HepG2 (cell line): ENCODE measurements around the gene MADD. TPM values are rescaled to one million over a fixed set of nuclear protein-coding genes. Genes with fewer than 3 reads are reported as not detected.

Experiments used
- ATF5 ChIP-seq: sonication (generic); formaldehyde crosslinking; IDR thresholded peaks from 2 replicates; pipeline ENCODE4 v1.4.0; 2020; ENCODE audit warnings: mild to moderate bottlenecking, low read depth, missing genetic modification reagents
- ELF3 ChIP-seq: IDR thresholded peaks from 2 replicates; pipeline ENCODE4 v1.6.1; 2016; ENCODE audit warnings: missing genetic modification reagents, missing compliant biosample characterization
- EZH2 ChIP-seq: conservative IDR thresholded peaks from 2 replicates; pipeline ENCODE4 v1.6.1; 2012; ENCODE audit warnings: mild to moderate bottlenecking, low read depth, low read length, moderate library complexity
- FOXK2 ChIP-seq: fragments of 450-650 bp; IDR thresholded peaks from 2 replicates; pipeline ENCODE4 v1.6.1; 2016
- HDAC1 ChIP-seq: sonication (generic); formaldehyde crosslinking; IDR thresholded peaks from 2 replicates; pipeline ENCODE4 v1.5.1; 2020; ENCODE audit warnings: mild to moderate bottlenecking, missing genetic modification reagents
- MTA1 ChIP-seq: sonication (generic); formaldehyde crosslinking; IDR thresholded peaks from 2 replicates; pipeline ENCODE4 v1.4.0; 2020; ENCODE audit warnings: missing genetic modification reagents, mild to moderate bottlenecking, borderline replicate concordance
- SKIL ChIP-seq: sonication (generic); formaldehyde crosslinking; IDR thresholded peaks from 2 replicates; pipeline ENCODE4 v1.8.0; 2022; ENCODE audit warnings: missing genetic modification reagents, mild to moderate bottlenecking, moderate library complexity, borderline replicate concordance
- SNAPC5 ChIP-seq: sonication (generic); formaldehyde crosslinking; IDR thresholded peaks from 2 replicates; pipeline ENCODE4 v1.8.1; 2023; ENCODE audit warnings: mild to moderate bottlenecking, missing genetic modification reagents, borderline replicate concordance
- SRSF9 ChIP-seq: fragments of 200-400 bp; formaldehyde crosslinking; IDR thresholded peaks from 2 replicates; pipeline ENCODE4 v1.6.1; 2018; ENCODE audit warnings: borderline replicate concordance, mild to moderate bottlenecking, low read depth, low read length; ENCODE audit not compliant: insufficient read depth, poor library complexity, severe bottlenecking
- UBTF ChIP-seq: sonication (generic); formaldehyde crosslinking; IDR thresholded peaks from 2 replicates; pipeline ENCODE4 v1.4.0; 2020; ENCODE audit warnings: mild to moderate bottlenecking, missing genetic modification reagents
- ZBTB26 ChIP-seq: IDR thresholded peaks from 2 replicates; pipeline ENCODE4 v1.6.1; 2016; ENCODE audit warnings: missing compliant biosample characterization, missing genetic modification reagents, borderline replicate concordance
- ZGPAT ChIP-seq: IDR thresholded peaks from 2 replicates; pipeline ENCODE4 v1.6.1; 2016; ENCODE audit warnings: mild to moderate bottlenecking
- ZNF143 ChIP-seq: sonication (generic); formaldehyde crosslinking; IDR thresholded peaks from 2 replicates; pipeline ENCODE4 v1.4.0; 2020; ENCODE audit warnings: missing genetic modification reagents
- ZNF292 ChIP-seq: sonication (generic); formaldehyde crosslinking; IDR thresholded peaks from 2 replicates; pipeline ENCODE4 v1.8.1; 2022; ENCODE audit warnings: mild to moderate bottlenecking, low read depth, missing genetic modification reagents, borderline replicate concordance
- ZNF496 ChIP-seq: sonication (generic); formaldehyde crosslinking; IDR thresholded peaks from 2 replicates; pipeline ENCODE4 v1.8.1; 2023; ENCODE audit warnings: mild to moderate bottlenecking, moderate library complexity, missing genetic modification reagents; ENCODE audit not compliant: insufficient replicate concordance
- ZNF567 ChIP-seq: sonication (generic); formaldehyde crosslinking; IDR thresholded peaks from 2 replicates; pipeline ENCODE4 v1.8.1; 2023; ENCODE audit warnings: mild to moderate bottlenecking, missing genetic modification reagents, borderline replicate concordance
- ZNF576 ChIP-seq: sonication (generic); formaldehyde crosslinking; IDR thresholded peaks from 2 replicates; pipeline ENCODE4 v1.4.0; 2020; ENCODE audit warnings: mild to moderate bottlenecking, missing genetic modification reagents
- ZNF839 ChIP-seq: sonication (generic); formaldehyde crosslinking; IDR thresholded peaks from 2 replicates; pipeline ENCODE4 v1.4.0; 2020; ENCODE audit warnings: missing genetic modification reagents, mild to moderate bottlenecking, borderline replicate concordance
- ZUFSP ChIP-seq: sonication (generic); formaldehyde crosslinking; IDR thresholded peaks from 2 replicates; pipeline ENCODE4 v1.9.0; 2021; ENCODE audit warnings: missing genetic modification reagents, mild to moderate bottlenecking, borderline replicate concordance
- polyA plus RNA-seq, 8 experiments: library from polyadenylated mRNA; depleted of rRNA in 3 of 8; stranded (reverse) in 7 of 8; unstranded in 1 of 8; fragments of >200 nt; fragmentation: Illumina TruSeq in 4 of 8; extraction: Trizol in 4 of 8; gene quantifications; 2 replicates each; pipeline versions ENCODE4 v1.2.1 to v1.2.3, GENCODE V29; 2011 to 2016; ENCODE audit warnings: low read depth in 4 of 8, missing spikeins in 1 of 8, mixed read lengths in 1 of 8; ENCODE audit not compliant: insufficient read depth in 1 of 8
- total RNA-seq, 5 experiments: library from RNA; depleted of rRNA; stranded (reverse); fragments of >200 nt; fragmentation: Illumina TruSeq; extraction: Trizol; gene quantifications; 2 replicates each; pipeline ENCODE4 v1.2.3, GENCODE V29; 2016; ENCODE audit warnings: low read depth in 1 of 5

The MADD gene
- total and polyA plus RNA-seq, 2 of the 13 experiments (the other 11 are each of a cell fraction or from before 2014, with no cell fraction given) = 18.0 to 29.2 TPM

- no peak for TF ChIP-seq ZUFSP
- no peak for TF ChIP-seq ZNF567 (CRISPR knock-in tag)
- TF ChIP-seq FOXK2 = no peak
- no peak; the same call in 1 of the 2 replicates for TF ChIP-seq ELF3
- TF ChIP-seq EZH2 = no peak
- no peak for TF ChIP-seq UBTF (CRISPR knock-in tag)
- 0 out of 2 replicates have a peak, but pooled peaks have one; percentile 35 for TF ChIP-seq ZGPAT (CRISPR knock-in tag)
- TF ChIP-seq ZNF839 (CRISPR knock-in tag) = no peak
- TF ChIP-seq ZNF292 (CRISPR knock-in tag) = no peak
- TF ChIP-seq SKIL (CRISPR knock-in tag) = no peak
- no peak for TF ChIP-seq ZBTB26 (CRISPR knock-in tag)
- TF ChIP-seq ATF5 (CRISPR knock-in tag) = no peak
- TF ChIP-seq ZNF576 = no peak
- TF ChIP-seq SNAPC5 (CRISPR knock-in tag) = no peak
- no peak for TF ChIP-seq SRSF9
- TF ChIP-seq ZNF496 (CRISPR knock-in tag) = no peak
- peak; percentile 31; the same call in 1 of the 2 replicates for TF ChIP-seq MTA1 (CRISPR knock-in tag)
- TF ChIP-seq HDAC1 (CRISPR knock-in tag) = peak; percentile 54; the same call in 1 of the 2 replicates
- 0 out of 2 replicates have a peak, but pooled peaks have one; percentile 14 for TF ChIP-seq ZNF143 (CRISPR knock-in tag)
Measured at GRCh38 chr11:47253660-47254059, 16.3 kb upstream of the MADD start (continued).
